ENCODE data around the gene SEC24B. TPM values are rescaled to one million over a fixed set of nuclear protein-coding genes. Genes with fewer than 3 reads are reported as not detected.

The SEC24B gene
- 10 to 100 TPM; 17.4 to 38.8 (median 29.2) TPM for total RNA-seq

GRCh38 chr4:109433205-109434006 lies at the start of gene SEC24B:
Gene SEC24B (plus strand): TSS chr4:109433815. CDS start chr4:109433870, 55 bp downstream.
- DNase-seq = peak; percentile 95 to 98
- H3K4me3 ChIP-seq = peak within 1 kb of the TSS; percentile 79 to 92 (median 82)
- peaks cover 32 to 45% (median 35%) of the 10 kb centered on the region in 4 donors for H3K4me1 ChIP-seq
- TF ChIP-seq POLR2A (IDR thresholded peaks at IDR 0.05) = peak in 3 of 4 donors; percentile 62 to 86 (median 73)
- TF ChIP-seq POLR2AphosphoS5 (IDR thresholded peaks at IDR 0.05) = peak; percentile 42 to 78
- no peak for TF ChIP-seq EP300 (IDR thresholded peaks at IDR 0.05)
- TF ChIP-seq CTCF (IDR thresholded peaks at IDR 0.05) = peak; percentile 95 to 99 (median 98)
- peak; percentile 93 to 97 for ATAC-seq (ENCODE audit: low FRiP score in 2 of 2)
- 0% methylated on average over 7 to 48 of the region's 87 CpGs for WGBS, 2 donors
- peak within 1 kb of the TSS; percentile 92 to 94 (median 92) for H3K27ac ChIP-seq
- H3K27me3 ChIP-seq = no peaks in the 10 kb centered on the region
- no peaks in the 10 kb centered on the region for H3K36me3 ChIP-seq
- H3K9me3 ChIP-seq = no peaks in the 10 kb centered on the region

- Histone ChIP-seq H3K4me1 (no peaks in the 10 kb centered on the region), H3K27me3 (no peaks in the 10 kb centered on the region), H3K4me3 (no peak overlapping the region), H3K36me3 (no peaks in the 10 kb centered on the region), H3K9me3 (no peaks in the 10 kb centered on the region), H3K27ac (no peak overlapping the region)
- 75 to 80% methylated on average over 4 to 6 of the region's 6 CpGs for WGBS, 2 donors
- TF ChIP-seq EP300 (IDR thresholded peaks at IDR 0.05) (no peak), CTCF (IDR thresholded peaks at IDR 0.05) (no peak), POLR2A (IDR thresholded peaks at IDR 0.05) (no peak), POLR2AphosphoS5 (IDR thresholded peaks at IDR 0.05) (no peak)
- no peak for ATAC-seq (ENCODE audit: low FRiP score in 2 of 2)
- DNase-seq = no peak
Measured at GRCh38 chr4:109383823-109384222, 49.8 kb upstream of the SEC24B start.

- 88 to 94% methylated on average over 5 of the region's 5 CpGs for WGBS, 2 donors
- Histone ChIP-seq H3K4me3 (no peak overlapping the region), H3K27ac (no peak overlapping the region), H3K36me3 (no peaks in the 10 kb centered on the region), H3K4me1 (no peaks in the 10 kb centered on the region), H3K9me3 (no peaks in the 10 kb centered on the region), H3K27me3 (no peaks in the 10 kb centered on the region)
- no peak for TF ChIP-seq POLR2A (IDR thresholded peaks at IDR 0.05)
- no peak for ATAC-seq (ENCODE audit: low FRiP score in 2 of 2)
- peak in 1 of 2 donors; percentile 48 for DNase-seq
Measured at GRCh38 chr4:109385260-109385659, 48.4 kb upstream of the SEC24B start.

- Histone ChIP-seq H3K9me3 (no peaks in the 10 kb centered on the region), H3K27ac (no peak overlapping the region), H3K4me1 (no peaks in the 10 kb centered on the region), H3K36me3 (no peaks in the 10 kb centered on the region), H3K27me3 (no peaks in the 10 kb centered on the region), H3K4me3 (no peak overlapping the region)
- no peak for DNase-seq
- ATAC-seq (ENCODE audit: low FRiP score in 2 of 2) = peak in 1 of 2 donors; percentile 24
- TF ChIP-seq POLR2A (IDR thresholded peaks at IDR 0.05) (no peak), POLR2AphosphoS5 (IDR thresholded peaks at IDR 0.05) (no peak), EP300 (IDR thresholded peaks at IDR 0.05) (no peak), CTCF (IDR thresholded peaks at IDR 0.05) (no peak)
- 45 to 54% methylated on average over 7 of the region's 7 CpGs for WGBS, 2 donors
Measured at GRCh38 chr4:109389369-109390114, 44.1 kb upstream of the SEC24B start.

- Histone ChIP-seq H3K27ac (no peak overlapping the region), H3K27me3 (no peaks in the 10 kb centered on the region), H3K9me3 (no peaks in the 10 kb centered on the region), H3K4me3 (no peak overlapping the region), H3K36me3 (no peaks in the 10 kb centered on the region), H3K4me1 (no peaks in the 10 kb centered on the region)
- DNase-seq (no peak), ATAC-seq (ENCODE audit: low FRiP score in 2 of 2) (no peak)
- no peak for TF ChIP-seq EP300 (IDR thresholded peaks at IDR 0.05)
- TF ChIP-seq CTCF (IDR thresholded peaks at IDR 0.05) = no peak
- TF ChIP-seq POLR2AphosphoS5 (IDR thresholded peaks at IDR 0.05) = no peak
- TF ChIP-seq POLR2A (IDR thresholded peaks at IDR 0.05) = no peak
Measured at GRCh38 chr4:109390115-109390768, 43.4 kb upstream of the SEC24B start.
